Endothelial cell of umbilical vein (primary cell): Measurements from ENCODE around the gene ADD2. TPM values are rescaled to one million over a fixed set of nuclear protein-coding genes. Genes with fewer than 3 reads are reported as not detected.

ENCODE experiments used
- BruUV-seq: library from RNA; stranded (reverse); fragments of 400-500 nt; replicated peaks from 2 replicates; lab custom pipeline; 2021; lab: Mats Ljungman, UMichigan
- CTCF ChIA-PET: fragments of 300-600, 350-600 bp; sonication (Branson Sonifier 250); formaldehyde crosslinking; loops from one replicate; lab custom pipeline; 2021; ENCODE audit warnings: antibody characterized with exemption, inconsistent platforms; lab: Charles Lee
- POLR2A ChIA-PET: fragments of 300-600, 350-600 bp; sonication (Branson Sonifier 250); formaldehyde crosslinking; loops from one replicate; lab custom pipeline; 2021; ENCODE audit warnings: antibody characterized with exemption, inconsistent platforms; lab: Charles Lee
- DNase-seq: peaks from one replicate; pipeline ENCODE4 v3.0.0-alpha.2; 2011; ENCODE audit warnings: low read depth, low spot score
- FAIRE-seq: peaks from 2 replicates; lab custom pipeline; 2011; peaks lifted over from hg19 to GRCh38; lab: Jason Lieb, UNC
- H2AFZ ChIP-seq: 2 replicates; pipeline ENCODE4 v1.6.0; 2012; ENCODE audit warnings: low read depth, low read length, control low read depth, inconsistent platforms
- H3K27ac ChIP-seq: 2 replicates; pipeline ENCODE4 v1.5.1; 2011; ENCODE audit warnings: low read depth, mild to moderate bottlenecking, control low read depth, low read length, moderate library complexity; ENCODE audit not compliant: insufficient read depth
- H3K27me3 ChIP-seq, 2 experiments: 2 replicates each; pipeline versions ENCODE4 v1.6.0 to v1.6.1; 2011; ENCODE audit warnings: low read length in 2 of 2, mixed read lengths in 1 of 2; ENCODE audit not compliant: control insufficient read depth in 2 of 2, insufficient read depth in 2 of 2
- H3K36me3 ChIP-seq, 2 experiments: 2 replicates in 1 of 2; 3 replicates in 1 of 2; pipeline ENCODE4 v1.5.1; 2011; ENCODE audit warnings: low read length in 2 of 2, mild to moderate bottlenecking in 1 of 2, moderate library complexity in 1 of 2; ENCODE audit not compliant: control insufficient read depth in 2 of 2, insufficient read depth in 2 of 2; ENCODE audit errors: extremely low read depth in 1 of 2
- H3K4me1 ChIP-seq: 3 replicates; pipeline ENCODE4 v1.5.1; 2011; ENCODE audit warnings: mild to moderate bottlenecking, low read length; ENCODE audit not compliant: control insufficient read depth, insufficient read depth; ENCODE audit errors: extremely low read depth
- H3K4me2 ChIP-seq: 2 replicates; pipeline ENCODE4 v1.6.1; 2011; ENCODE audit warnings: low read length, control low read depth, mixed read lengths; ENCODE audit not compliant: insufficient read depth
- H3K4me3 ChIP-seq, 3 experiments: fragments of 200-600 bp in 1 of 3; sonication (generic), shearing (Covaris generic) in 1 of 3; replicated peaks in 1 of 3; 2 replicates each; pipeline ENCODE4 v1.5.1; 2011 to 2016; ENCODE audit warnings: control low read depth in 3 of 3, low read length in 3 of 3, mild to moderate bottlenecking in 2 of 3, inconsistent platforms in 1 of 3, low read depth in 1 of 3, moderate library complexity in 1 of 3; ENCODE audit not compliant: insufficient read depth in 1 of 3
- H3K79me2 ChIP-seq: 2 replicates; pipeline ENCODE4 v1.6.0; 2012; ENCODE audit warnings: low read length, inconsistent platforms; ENCODE audit not compliant: control insufficient read depth, insufficient read depth
- H3K9ac ChIP-seq: replicated peaks from 2 replicates; pipeline ENCODE3; 2011; ENCODE audit warnings: low read length, control low read depth; ENCODE audit not compliant: insufficient read depth; ENCODE audit errors: extremely low read depth
- H3K9me1 ChIP-seq: replicated peaks from 3 replicates; pipeline ENCODE4 v1.6.0; 2011; ENCODE audit warnings: mild to moderate bottlenecking, low read length; ENCODE audit not compliant: control insufficient read depth, insufficient read depth; ENCODE audit errors: extremely low read depth
- H3K9me3 ChIP-seq: replicated peaks from 2 replicates; pipeline ENCODE4 v1.5.1; 2012; ENCODE audit warnings: low read length, inconsistent platforms; ENCODE audit not compliant: control insufficient read depth, insufficient read depth
- H4K20me1 ChIP-seq: replicated peaks from 2 replicates; pipeline ENCODE3; 2011; ENCODE audit warnings: mild to moderate bottlenecking, low read length; ENCODE audit not compliant: control insufficient read depth, insufficient read depth; ENCODE audit errors: extremely low read depth
- CTCF ChIP-seq, 2 donors: IDR thresholded peaks; 1 replicate in 1 of 2; 2 replicates in 1 of 2; pipeline ENCODE4 v1.5.1; 2011; ENCODE audit warnings: low read length in 2 of 2, mild to moderate bottlenecking in 2 of 2, moderate library complexity in 2 of 2, control low read depth in 1 of 2, inconsistent platforms in 1 of 2, low read depth in 1 of 2; ENCODE audit not compliant: insufficient read depth in 1 of 2; ENCODE audit errors: extremely low read depth in 1 of 2
- EZH2 ChIP-seq: IDR thresholded peaks from 2 replicates; pipeline ENCODE4 v1.6.1; 2012; ENCODE audit warnings: borderline replicate concordance, low read depth, mild to moderate bottlenecking, moderate library complexity, low read length, inconsistent platforms; ENCODE audit not compliant: severe bottlenecking
- FOS ChIP-seq: IDR thresholded peaks from 2 replicates; pipeline ENCODE4 v1.6.1; 2011; ENCODE audit warnings: mild to moderate bottlenecking, low read length, moderate library complexity, borderline replicate concordance; ENCODE audit not compliant: insufficient read depth
- GATA2 ChIP-seq: IDR thresholded peaks from 2 replicates; pipeline ENCODE4 v1.7.0; 2011; ENCODE audit warnings: low read depth, mild to moderate bottlenecking, moderate library complexity, mixed read lengths, low read length; ENCODE audit not compliant: insufficient read length, insufficient read depth
- JUN ChIP-seq: IDR thresholded peaks from 2 replicates; pipeline ENCODE4 v1.6.1; 2011; ENCODE audit warnings: borderline replicate concordance, low read depth; ENCODE audit not compliant: insufficient read length, insufficient read depth
- MAX ChIP-seq: IDR thresholded peaks from 2 replicates; pipeline ENCODE4 v1.6.1; 2011; ENCODE audit not compliant: insufficient read depth, insufficient read length
- MYC ChIP-seq: IDR thresholded peaks from one replicate; pipeline ENCODE4 v1.6.1; 2011; ENCODE audit warnings: mild to moderate bottlenecking, low read depth, low read length
- POLR2A ChIP-seq: IDR thresholded peaks from 2 replicates; pipeline ENCODE4 v1.6.1; 2012; ENCODE audit warnings: low read depth, mild to moderate bottlenecking, control low read depth, low read length
- POLR2AphosphoS5 ChIP-seq: IDR thresholded peaks from 2 replicates; pipeline ENCODE4 v1.6.1; 2012; ENCODE audit warnings: low read depth, mild to moderate bottlenecking, control low read depth, low read length, moderate library complexity; ENCODE audit not compliant: insufficient read depth
- dilution Hi-C: fragments of 300-500 bp; cut with MboI; formaldehyde crosslinking; loops from one replicate; pipeline ENCODE4 v1.15.0; 2019; ENCODE audit warnings: low sequenced_read_pairs; ENCODE audit not compliant: extremely low pct_ligation_motif_present
- intact Hi-C: fragments of 100-400 bp; cut with micrococcal nuclease; formaldehyde crosslinking; loops from one replicate; pipeline ENCODE4 v1.10.0; 2022
- polyA plus RNA-seq, 4 experiments: library from polyadenylated mRNA; depleted of rRNA in 3 of 4; stranded (reverse) in 3 of 4; unstranded in 1 of 4; fragments of >200 nt; gene quantifications; 2 replicates each; pipeline versions ENCODE4 v1.2.1 to v1.2.3, GENCODE V29; 2011 to 2012; ENCODE audit warnings: missing spikeins in 1 of 4
- total RNA-seq: library from RNA; stranded (reverse); gene quantifications from 2 replicates; pipeline ENCODE4 v1.2.3, GENCODE V29; 2021

Gene ADD2
- total and polyA plus RNA-seq, 2 donors (not counting 3 experiments of a cell fraction or from before 2014, with no cell fraction given) = 0.17 TPM; not detected in 1

- H3K36me3 ChIP-seq = no peaks in the 10 kb centered on the region
- no peak for DNase-seq
- TF ChIP-seq MYC (no peak), MAX (no peak), GATA2 (no peak), CTCF (IDR thresholded peaks at IDR 0.05; ENCODE audit: extremely low read depth in 1 of 2, insufficient read depth in 1 of 2, low read depth in 1 of 2, low read length in 2 of 2) (no peak), POLR2A (no peak), EZH2 (no peak), POLR2AphosphoS5 (no peak), FOS (no peak), JUN (no peak)
- no peaks in the 10 kb centered on the region for H3K79me2 ChIP-seq
- no peak overlapping the region for H3K9ac ChIP-seq
- dilution Hi-C loops = no loop called here
- no peaks in the 10 kb centered on the region for H3K9me3 ChIP-seq
- ChIA-PET POLR2A (no interaction called here), CTCF (interaction anchor here (1.7 kb wide), 1 partner anchor 9 kb away, joined by 3 read pairs; no protein-coding TSS in a partner anchor)
- H2AFZ ChIP-seq = no peak overlapping the region
- BruUV-seq = no TSS peak
- no peaks in the 10 kb centered on the region for H3K4me1 ChIP-seq
- no peaks in the 10 kb centered on the region for H3K9me1 ChIP-seq
- no peaks in the 10 kb centered on the region for H4K20me1 ChIP-seq
- peaks cover 0 to 3% of the 10 kb centered on the region in 2 experiments for H3K27me3 ChIP-seq
- no peak overlapping the region for H3K4me2 ChIP-seq
- no peak for FAIRE-seq
- intact Hi-C loops = no loop called here
- no peak overlapping the region for H3K4me3 ChIP-seq
- H3K27ac ChIP-seq = no peak overlapping the region
Observed at GRCh38 chr2:70696142-70696541, 71.9 kb downstream of the ADD2 start.
